Hepatocyte (in vitro differentiated cells): Measurements from ENCODE around the gene NKAIN2. TPM values are rescaled to one million over a fixed set of nuclear protein-coding genes. Genes with fewer than 3 reads are reported as not detected.
A peak's percentile ranks its signal among the peaks of the same experiment; 100 is the strongest.

Experiments
- DNase-seq: peaks from one replicate; pipeline ENCODE4 v3.0.0-alpha.2; 2016; ENCODE audit warnings: low spot score
- H2AFZ ChIP-seq: fragments of 200-600 bp; sonication (generic); 2 replicates; pipeline ENCODE4 v1.6.0; 2016; ENCODE audit warnings: antibody characterized with exemption, mild to moderate bottlenecking
- H3K27ac ChIP-seq: fragments of 200-600 bp; sonication (generic); 2 replicates; pipeline ENCODE4 v1.5.1; 2016; ENCODE audit warnings: mild to moderate bottlenecking
- H3K27me3 ChIP-seq: fragments of 200-600 bp; sonication (generic); 2 replicates; pipeline ENCODE4 v1.6.1; 2016
- H3K36me3 ChIP-seq: fragments of 200-600 bp; sonication (generic); replicated peaks from 2 replicates; pipeline ENCODE4 v1.5.1; 2016; ENCODE audit warnings: low read depth; ENCODE audit not compliant: insufficient read depth
- H3K4me1 ChIP-seq: fragments of 200-600 bp; sonication (generic); 2 replicates; pipeline ENCODE4 v1.5.1; 2016; ENCODE audit warnings: mild to moderate bottlenecking, moderate library complexity; ENCODE audit not compliant: insufficient read depth
- H3K4me2 ChIP-seq: fragments of 200-600 bp; sonication (generic); 2 replicates; pipeline ENCODE4 v1.6.0; 2016
- H3K4me3 ChIP-seq: fragments of 200-600 bp; sonication (generic); 2 replicates; pipeline ENCODE4 v1.5.1; 2016; ENCODE audit warnings: mild to moderate bottlenecking
- H3K79me2 ChIP-seq: fragments of 200-600 bp; sonication (generic); 2 replicates; pipeline ENCODE4 v1.6.0; 2017; ENCODE audit warnings: mild to moderate bottlenecking
- H3K9me2 ChIP-seq: fragments of 200-600 bp; sonication (generic); replicated peaks from 2 replicates; pipeline ENCODE4 v1.6.0; 2017; ENCODE audit warnings: mild to moderate bottlenecking; ENCODE audit not compliant: insufficient read depth
- H3K9me3 ChIP-seq: fragments of 200-600 bp; sonication (generic); 2 replicates; pipeline ENCODE4 v1.5.1; 2016; ENCODE audit warnings: low read depth, mild to moderate bottlenecking
- H4K20me1 ChIP-seq: fragments of 200-600 bp; sonication (generic); 2 replicates; pipeline ENCODE4 v1.6.0; 2016; ENCODE audit warnings: mild to moderate bottlenecking; ENCODE audit not compliant: insufficient read depth, poor library complexity, severe bottlenecking
- EZH2 ChIP-seq: fragments of 200-600 bp; sonication (generic); IDR thresholded peaks from 2 replicates; pipeline ENCODE4 v1.6.1; 2016; ENCODE audit warnings: antibody characterized with exemption, mild to moderate bottlenecking, borderline replicate concordance
- EZH2phosphoT487 ChIP-seq: fragments of 200-600 bp; sonication (generic); IDR thresholded peaks from one replicate; pipeline ENCODE4 v1.6.1; 2018; ENCODE audit warnings: antibody characterized with exemption, mild to moderate bottlenecking, low read depth, moderate library complexity; ENCODE audit not compliant: unreplicated experiment, severe bottlenecking
- WGBS: methylation state at CpG from one replicate; pipeline ENCODE4 v1.1.6; 2016; ENCODE audit warnings: low lambda C conversion rate; ENCODE audit errors: missing lambda C conversion rate; 5-methylcytosine and 5-hydroxymethylcytosine counted together
- polyA plus RNA-seq: library from polyadenylated mRNA; unstranded; fragments of >200 nt; fragmentation: Nextera tagmentation; extraction: Ambion mirVana; gene quantifications from 2 replicates; pipeline ENCODE4 v1.2.1, GENCODE V29; 2016
- total RNA-seq: library from RNA; depleted of rRNA; stranded (reverse); fragments of >200 nt; gene quantifications from 2 replicates; pipeline ENCODE4 v1.2.3, GENCODE V29; 2014
- TF ChIP-seq, protein P1 (sequence below): fragments of 200-600 bp; sonication (generic); IDR thresholded peaks from 2 replicates; pipeline ENCODE4 v1.5.1; 2016; ENCODE audit warnings: antibody characterized with exemption, mild to moderate bottlenecking; ENCODE audit not compliant: poor library complexity

The NKAIN2 gene
- total and polyA plus RNA-seq, 2 experiments from 2014 or later, result 0.48 to 2.6 TPM

DNA sequence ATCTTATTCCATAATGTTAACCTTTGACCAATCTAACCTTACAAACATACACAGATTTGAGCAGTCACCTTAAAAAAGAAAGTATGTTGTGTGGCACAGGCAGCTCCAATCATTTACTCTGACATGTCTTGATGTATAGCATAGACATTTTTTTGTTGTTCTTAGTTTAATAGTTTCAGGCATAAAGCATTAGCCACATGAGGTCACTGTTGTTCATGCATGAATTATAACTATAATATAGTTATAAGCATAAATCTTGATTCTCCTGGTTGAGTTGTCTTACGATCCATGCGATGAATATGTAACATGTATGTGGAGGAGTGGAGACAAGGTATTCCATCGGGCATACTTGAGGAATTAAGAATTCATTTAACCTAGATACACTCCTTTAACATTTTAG, 26.1 kb upstream of the NKAIN2 start:
- DNase-seq, result no peak

DNA sequence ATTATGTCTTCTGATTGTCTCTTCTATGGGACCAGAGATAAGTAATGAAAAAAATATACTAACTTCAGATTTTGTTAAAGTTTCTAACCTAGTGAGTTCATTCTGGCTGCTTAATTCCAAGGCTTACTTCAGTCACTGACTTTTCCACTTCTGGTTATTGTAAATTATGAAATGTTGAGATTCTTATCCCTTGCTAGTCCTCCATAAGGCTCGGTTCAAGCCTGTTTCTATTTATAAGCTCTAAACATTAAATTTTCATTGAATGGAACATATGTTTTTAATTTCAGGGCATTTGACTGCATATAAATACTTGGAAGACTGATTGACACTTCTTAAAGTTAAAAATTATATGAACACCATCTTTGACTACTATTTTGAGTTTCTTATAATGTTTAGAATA, 23.6 kb upstream of the NKAIN2 start:
- no peaks in the 10 kb centered on the region for H3K9me3 ChIP-seq
- no peak overlapping the region for H2AFZ ChIP-seq
- no peak overlapping the region for H3K4me3 ChIP-seq
- no peaks in the 10 kb centered on the region for H3K79me2 ChIP-seq
- H3K4me1 ChIP-seq, result no peaks in the 10 kb centered on the region
- no peak for TF ChIP-seq EZH2phosphoT487
- TF ChIP-seq, protein P1, sequence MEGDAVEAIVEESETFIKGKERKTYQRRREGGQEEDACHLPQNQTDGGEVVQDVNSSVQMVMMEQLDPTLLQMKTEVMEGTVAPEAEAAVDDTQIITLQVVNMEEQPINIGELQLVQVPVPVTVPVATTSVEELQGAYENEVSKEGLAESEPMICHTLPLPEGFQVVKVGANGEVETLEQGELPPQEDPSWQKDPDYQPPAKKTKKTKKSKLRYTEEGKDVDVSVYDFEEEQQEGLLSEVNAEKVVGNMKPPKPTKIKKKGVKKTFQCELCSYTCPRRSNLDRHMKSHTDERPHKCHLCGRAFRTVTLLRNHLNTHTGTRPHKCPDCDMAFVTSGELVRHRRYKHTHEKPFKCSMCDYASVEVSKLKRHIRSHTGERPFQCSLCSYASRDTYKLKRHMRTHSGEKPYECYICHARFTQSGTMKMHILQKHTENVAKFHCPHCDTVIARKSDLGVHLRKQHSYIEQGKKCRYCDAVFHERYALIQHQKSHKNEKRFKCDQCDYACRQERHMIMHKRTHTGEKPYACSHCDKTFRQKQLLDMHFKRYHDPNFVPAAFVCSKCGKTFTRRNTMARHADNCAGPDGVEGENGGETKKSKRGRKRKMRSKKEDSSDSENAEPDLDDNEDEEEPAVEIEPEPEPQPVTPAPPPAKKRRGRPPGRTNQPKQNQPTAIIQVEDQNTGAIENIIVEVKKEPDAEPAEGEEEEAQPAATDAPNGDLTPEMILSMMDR, result no peak
- TF ChIP-seq EZH2, result no peak
- WGBS, result 59% methylated on average over 1 of the region's 1 CpG
- H3K4me2 ChIP-seq, result no peak overlapping the region
- no peaks in the 10 kb centered on the region for H4K20me1 ChIP-seq
- no peak for DNase-seq
- no peak overlapping the region for H3K27ac ChIP-seq
- no peaks in the 10 kb centered on the region for H3K9me2 ChIP-seq
- H3K27me3 ChIP-seq, result no peaks in the 10 kb centered on the region
- H3K36me3 ChIP-seq, result no peaks in the 10 kb centered on the region

More for the DNA sequence above, 26.1 kb upstream of the NKAIN2 start:
- no peak overlapping the region for H3K4me3 ChIP-seq
- no peak overlapping the region for H3K27ac ChIP-seq
- no peaks in the 10 kb centered on the region for H3K9me3 ChIP-seq
- no peaks in the 10 kb centered on the region for H4K20me1 ChIP-seq
- no peaks in the 10 kb centered on the region for H3K27me3 ChIP-seq
- no peaks in the 10 kb centered on the region for H3K9me2 ChIP-seq
- WGBS, result 85% methylated on average over 3 of the region's 3 CpGs
- H3K36me3 ChIP-seq, result no peaks in the 10 kb centered on the region
- TF ChIP-seq EZH2, result no peak
- TF ChIP-seq, protein P1, result peak; percentile 45
- H3K4me1 ChIP-seq, result no peaks in the 10 kb centered on the region
- H3K4me2 ChIP-seq, result no peak overlapping the region
- no peak overlapping the region for H2AFZ ChIP-seq
- no peaks in the 10 kb centered on the region for H3K79me2 ChIP-seq

DNA sequence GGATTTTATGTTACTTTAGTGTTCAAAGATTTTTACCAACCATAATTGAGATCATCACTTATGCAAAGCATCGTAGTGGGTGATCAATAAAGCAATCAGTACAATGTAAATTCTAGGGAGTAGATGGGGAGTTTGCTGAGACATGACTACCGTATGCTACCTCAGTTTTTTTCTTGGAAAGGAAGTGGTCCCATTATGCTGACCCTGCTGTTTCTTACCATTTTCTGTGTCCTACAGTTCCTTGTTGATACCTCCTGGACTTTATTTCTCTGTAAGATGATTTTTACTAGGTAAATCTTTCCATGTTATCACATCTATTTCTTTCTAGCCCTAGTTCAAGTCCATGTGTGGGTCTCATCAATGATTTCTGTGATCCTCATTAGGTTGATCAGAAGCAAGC, 19.3 kb upstream of the NKAIN2 start:
- H3K27me3 ChIP-seq, result peaks cover 2% of the 10 kb centered on the region
- no peak overlapping the region for H2AFZ ChIP-seq
- no peaks in the 10 kb centered on the region for H3K9me3 ChIP-seq
- TF ChIP-seq EZH2 (no peak), EZH2phosphoT487 (no peak)
- TF ChIP-seq, protein P1, result no peak
- no peak overlapping the region for H3K4me3 ChIP-seq
- H3K4me2 ChIP-seq, result no peak overlapping the region
- no peaks in the 10 kb centered on the region for H3K79me2 ChIP-seq
- no peaks in the 10 kb centered on the region for H3K36me3 ChIP-seq
- no peaks in the 10 kb centered on the region for H3K9me2 ChIP-seq
- no peak overlapping the region for H3K27ac ChIP-seq
- DNase-seq, result no peak
- no peaks in the 10 kb centered on the region for H3K4me1 ChIP-seq
- H4K20me1 ChIP-seq, result no peaks in the 10 kb centered on the region
- 81% methylated on average over 2 of the region's 2 CpGs for WGBS

DNA sequence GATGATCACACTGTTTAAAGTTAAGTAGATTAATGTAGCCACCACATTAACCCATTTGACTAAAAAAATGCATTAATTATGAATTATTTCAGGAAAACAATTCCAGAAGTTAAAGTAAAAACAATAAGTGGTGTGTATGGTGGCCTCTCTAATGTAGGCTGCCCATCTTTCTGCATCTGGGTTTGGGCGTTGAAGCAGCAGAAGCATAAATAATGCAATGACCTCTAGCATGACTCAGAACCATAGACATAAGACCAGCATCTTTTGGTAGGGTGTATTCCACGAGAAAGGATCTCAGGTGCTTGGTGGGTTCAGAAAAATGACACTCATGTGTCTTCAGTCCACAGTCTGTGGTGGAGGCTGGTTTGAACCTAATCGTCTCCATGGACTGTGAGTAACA, 18.6 kb upstream of the NKAIN2 start:
- Histone ChIP-seq H4K20me1 (no peaks in the 10 kb centered on the region), H3K9me2 (no peaks in the 10 kb centered on the region), H2AFZ (no peak overlapping the region), H3K79me2 (no peaks in the 10 kb centered on the region), H3K9me3 (no peaks in the 10 kb centered on the region), H3K27ac (no peak overlapping the region), H3K27me3 (peaks cover 2% of the 10 kb centered on the region), H3K4me1 (no peaks in the 10 kb centered on the region), H3K4me3 (no peak overlapping the region), H3K4me2 (no peak overlapping the region), H3K36me3 (no peaks in the 10 kb centered on the region)
- no peak for DNase-seq
- TF ChIP-seq EZH2 (no peak), EZH2phosphoT487 (no peak)
- TF ChIP-seq, protein P1, result no peak
- 94% methylated on average over 3 of the region's 3 CpGs for WGBS
